ENCODE results near the gene BEND5. TPM values are rescaled to one million over a fixed set of nuclear protein-coding genes. Genes with fewer than 3 reads are reported as not detected.

Gene BEND5
- total RNA-seq, 1 experiment from 2014 or later, result not detected

- no peaks in the 10 kb centered on the region for H3K9me3 ChIP-seq (ENCODE audit: control insufficient read depth, insufficient read depth, low read depth, low read length)
- no peaks in the 10 kb centered on the region for H3K4me1 ChIP-seq (ENCODE audit: control insufficient read depth, insufficient read depth, low read length)
- no peak overlapping the region for H3K4me3 ChIP-seq (ENCODE audit: low read depth in 2 of 2, low read length in 2 of 2)
- TF ChIP-seq REST (IDR thresholded peaks at IDR 0.05; ENCODE audit: insufficient read depth in 1 of 2, low read depth in 2 of 2, low read length in 1 of 2) (no peak), SIN3A (IDR thresholded peaks at IDR 0.05; ENCODE audit: borderline replicate concordance, insufficient read depth, low read depth, low read length) (no peak), TCF7L2 (IDR thresholded peaks at IDR 0.05; ENCODE audit: low read depth, low read length) (no peak), POLR2AphosphoS5 (IDR thresholded peaks at IDR 0.05; ENCODE audit: low read depth, low read length) (no peak)
- TF ChIP-seq, protein P1, sequence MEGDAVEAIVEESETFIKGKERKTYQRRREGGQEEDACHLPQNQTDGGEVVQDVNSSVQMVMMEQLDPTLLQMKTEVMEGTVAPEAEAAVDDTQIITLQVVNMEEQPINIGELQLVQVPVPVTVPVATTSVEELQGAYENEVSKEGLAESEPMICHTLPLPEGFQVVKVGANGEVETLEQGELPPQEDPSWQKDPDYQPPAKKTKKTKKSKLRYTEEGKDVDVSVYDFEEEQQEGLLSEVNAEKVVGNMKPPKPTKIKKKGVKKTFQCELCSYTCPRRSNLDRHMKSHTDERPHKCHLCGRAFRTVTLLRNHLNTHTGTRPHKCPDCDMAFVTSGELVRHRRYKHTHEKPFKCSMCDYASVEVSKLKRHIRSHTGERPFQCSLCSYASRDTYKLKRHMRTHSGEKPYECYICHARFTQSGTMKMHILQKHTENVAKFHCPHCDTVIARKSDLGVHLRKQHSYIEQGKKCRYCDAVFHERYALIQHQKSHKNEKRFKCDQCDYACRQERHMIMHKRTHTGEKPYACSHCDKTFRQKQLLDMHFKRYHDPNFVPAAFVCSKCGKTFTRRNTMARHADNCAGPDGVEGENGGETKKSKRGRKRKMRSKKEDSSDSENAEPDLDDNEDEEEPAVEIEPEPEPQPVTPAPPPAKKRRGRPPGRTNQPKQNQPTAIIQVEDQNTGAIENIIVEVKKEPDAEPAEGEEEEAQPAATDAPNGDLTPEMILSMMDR (IDR thresholded peaks at IDR 0.05), result no peak
- no peaks in the 10 kb centered on the region for H3K36me3 ChIP-seq (ENCODE audit: control insufficient read depth, insufficient read depth, low read length)
- H3K27me3 ChIP-seq (ENCODE audit: control insufficient read depth, insufficient read depth, low read length), result no peaks in the 10 kb centered on the region
- no peak for DNase-seq (ENCODE audit: low read depth, low spot score)
- intact Hi-C loops (cut with micrococcal nuclease; ENCODE audit: unreplicated experiment), result no loop called here
- H3K27ac ChIP-seq (ENCODE audit: low read length), result no peak overlapping the region
- BruUV-seq (replicated peaks), result no TSS peak
- in situ Hi-C loops (cut with HindIII; ENCODE audit: low pct_unique_long_range_greater_than_20kb, low sequenced_read_pairs), result no loop called here
- ChIA-PET CTCF (no interaction called here), POLR2A (no interaction called here)
- no peak for ATAC-seq
Observed at GRCh38 chr1:48765335-48765734, 11.4 kb downstream of the BEND5 start.

DNA sequence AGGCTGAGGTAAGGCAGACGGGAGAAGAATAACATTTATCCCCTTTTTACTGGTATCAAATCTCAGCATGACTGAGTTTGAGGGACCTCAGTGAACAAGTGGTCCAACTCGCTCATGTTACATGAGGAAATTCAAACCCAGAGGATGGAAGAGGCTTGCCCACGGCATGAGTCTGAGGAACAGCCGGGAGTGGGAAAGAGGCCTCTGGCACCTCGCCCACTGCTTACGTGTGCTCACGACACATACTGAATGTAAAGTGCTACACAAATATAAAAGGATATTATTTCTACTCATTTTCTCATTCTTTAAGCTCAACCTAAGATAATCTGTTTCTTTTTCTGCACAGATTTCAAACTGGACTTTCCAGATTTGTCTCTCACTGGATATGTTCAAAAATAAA, 14.7 kb downstream of the BEND5 start:
- H3K36me3 ChIP-seq (ENCODE audit: control insufficient read depth, insufficient read depth, low read length), result no peaks in the 10 kb centered on the region
- in situ Hi-C loops (cut with HindIII; ENCODE audit: low pct_unique_long_range_greater_than_20kb, low sequenced_read_pairs) (no loop called here), intact Hi-C loops (cut with micrococcal nuclease; ENCODE audit: unreplicated experiment) (no loop called here)
- H3K27ac ChIP-seq (ENCODE audit: low read length), result no peak overlapping the region
- ChIA-PET POLR2A (no interaction called here), CTCF (no interaction called here)
- TF ChIP-seq SIN3A (IDR thresholded peaks at IDR 0.05; ENCODE audit: borderline replicate concordance, insufficient read depth, low read depth, low read length), result no peak
- H3K9me3 ChIP-seq (ENCODE audit: control insufficient read depth, insufficient read depth, low read depth, low read length), result no peaks in the 10 kb centered on the region
- H3K4me3 ChIP-seq (ENCODE audit: low read depth in 2 of 2, low read length in 2 of 2), result no peak overlapping the region
- no peak for ATAC-seq
- no peaks in the 10 kb centered on the region; the same call in 1 of the 2 replicates for H3K27me3 ChIP-seq (ENCODE audit: control insufficient read depth, insufficient read depth, low read length)
- no peaks in the 10 kb centered on the region for H3K4me1 ChIP-seq (ENCODE audit: control insufficient read depth, insufficient read depth, low read length)
- no peak for DNase-seq (ENCODE audit: low read depth, low spot score)
- no TSS peak for BruUV-seq (replicated peaks)

- in situ Hi-C loops (cut with HindIII; ENCODE audit: low pct_unique_long_range_greater_than_20kb, low sequenced_read_pairs), result no loop called here
- no peak for DNase-seq (ENCODE audit: low read depth, low spot score)
- ATAC-seq, result no peak
- Histone ChIP-seq H3K4me3 (ENCODE audit: low read depth in 2 of 2, low read length in 2 of 2) (no peak overlapping the region), H3K36me3 (ENCODE audit: control insufficient read depth, insufficient read depth, low read length) (no peaks in the 10 kb centered on the region), H3K9me3 (ENCODE audit: control insufficient read depth, insufficient read depth, low read depth, low read length) (no peaks in the 10 kb centered on the region), H3K27ac (ENCODE audit: low read length) (no peak overlapping the region), H3K27me3 (ENCODE audit: control insufficient read depth, insufficient read depth, low read length) (no peaks in the 10 kb centered on the region; the same call in 1 of the 2 replicates), H3K4me1 (ENCODE audit: control insufficient read depth, insufficient read depth, low read length) (no peaks in the 10 kb centered on the region)
- no peak for TF ChIP-seq SIN3A (IDR thresholded peaks at IDR 0.05; ENCODE audit: borderline replicate concordance, insufficient read depth, low read depth, low read length)
- no peak for TF ChIP-seq POLR2AphosphoS5 (IDR thresholded peaks at IDR 0.05; ENCODE audit: low read depth, low read length)
- TF ChIP-seq, protein P1 (IDR thresholded peaks at IDR 0.05), result no peak
- TF ChIP-seq TCF7L2 (IDR thresholded peaks at IDR 0.05; ENCODE audit: low read depth, low read length), result no peak
- no peak for TF ChIP-seq REST (IDR thresholded peaks at IDR 0.05; ENCODE audit: insufficient read depth in 1 of 2, low read depth in 2 of 2, low read length in 1 of 2)
- ChIA-PET CTCF (no interaction called here), POLR2A (no interaction called here)
- BruUV-seq (replicated peaks), result no TSS peak
- intact Hi-C loops (cut with micrococcal nuclease; ENCODE audit: unreplicated experiment), result no loop called here
Observed at GRCh38 chr1:48761411-48761810, 15.3 kb downstream of the BEND5 start.
